Tibial nerve (tissue), 4 donors: ENCODE measurements around the gene OR51G1.

Source experiments
- CTCF ChIP-seq, 5 experiments: fragments of 200-600 bp in 3 of 5; fragments of 450-650 bp in 2 of 5; sonication (generic) in 3 of 5; IDR thresholded peaks; one replicate each; pipeline ENCODE4 v1.5.1; 2016 to 2019; ENCODE audit warnings: antibody characterized with exemption in 5 of 5, mild to moderate bottlenecking in 3 of 5, moderate library complexity in 2 of 5
- EP300 ChIP-seq, 2 donors: sonication (generic); formaldehyde crosslinking; IDR thresholded peaks; one replicate each; pipeline ENCODE4 v1.6.1; 2017; ENCODE audit warnings: antibody characterized with exemption in 2 of 2, mild to moderate bottlenecking in 1 of 2
- POLR2A ChIP-seq, 2 donors: fragments of 450-650 bp; IDR thresholded peaks; one replicate each; pipeline ENCODE4 v1.6.1; 2017; ENCODE audit warnings: antibody characterized with exemption in 2 of 2, mild to moderate bottlenecking in 2 of 2, moderate library complexity in 2 of 2

- TF ChIP-seq CTCF (IDR thresholded peaks at IDR 0.05): no peak
- TF ChIP-seq POLR2A (IDR thresholded peaks at IDR 0.05): no peak
- no peak for TF ChIP-seq EP300 (IDR thresholded peaks at IDR 0.05)
Measured at GRCh38 chr11:4882543-4882942, 41.6 kb downstream of the OR51G1 start.
